ENCODE data around the gene TTBK2. TPM values are rescaled to one million over a fixed set of nuclear protein-coding genes. Genes with fewer than 3 reads are reported as not detected.

The TTBK2 gene
- total RNA-seq, 1 donor from 2014 or later, result 7.9 TPM

GRCh38 chr15:42691770-42692169 is 228.8 kb downstream of the TTBK2 start:
- Histone ChIP-seq H3K27me3 (ENCODE audit: control insufficient read depth, insufficient read depth, low read length) (no peaks in the 10 kb centered on the region), H3K4me3 (ENCODE audit: low read depth, low read length) (no peak overlapping the region), H3K36me3 (ENCODE audit: control insufficient read depth, insufficient read depth, low read length) (no peaks in the 10 kb centered on the region)
- no peak for TF ChIP-seq CTCF (IDR thresholded peaks at IDR 0.05; ENCODE audit: insufficient read depth, low read length, severe bottlenecking)
- FAIRE-seq (no peak), DNase-seq (ENCODE audit: low read depth) (no peak)

DNA sequence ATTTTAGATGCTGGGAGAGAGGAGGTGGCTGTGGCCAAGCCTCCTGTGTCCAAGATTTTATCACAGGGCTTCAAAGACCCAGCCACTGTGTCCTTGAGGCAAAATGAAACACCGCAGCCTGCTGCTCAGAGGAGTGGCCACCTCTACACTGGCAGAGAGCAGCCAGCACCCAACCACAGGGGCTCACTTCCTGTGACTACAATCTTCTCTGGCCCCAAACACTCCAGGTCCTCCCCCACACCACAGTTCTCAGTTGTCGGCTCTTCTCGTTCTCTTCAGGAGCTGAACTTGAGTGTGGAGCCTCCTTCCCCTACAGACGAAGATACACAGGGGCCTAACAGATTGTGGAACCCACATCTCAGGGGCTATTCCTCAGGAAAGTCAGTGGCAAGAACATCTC is 229.3 kb downstream of the TTBK2 start:
- Histone ChIP-seq H3K36me3 (ENCODE audit: control insufficient read depth, insufficient read depth, low read length) (no peaks in the 10 kb centered on the region), H3K4me3 (ENCODE audit: low read depth, low read length) (no peak overlapping the region), H3K27me3 (ENCODE audit: control insufficient read depth, insufficient read depth, low read length) (no peaks in the 10 kb centered on the region)
- FAIRE-seq (no peak), DNase-seq (ENCODE audit: low read depth) (no peak)
- TF ChIP-seq CTCF (IDR thresholded peaks at IDR 0.05; ENCODE audit: insufficient read depth, low read length, severe bottlenecking), result no peak

Other genes starting within 250 kb of the TTBK2 start
- gene CDAN1, start 183.7 kb downstream of the TTBK2 start, total RNA-seq, result 8.7 and 9.0 TPM in 2 replicates
- 15.9 and 18.4 TPM in 2 replicates for gene UBR1, start 185.3 kb upstream of the TTBK2 start, total RNA-seq
- gene TMEM62, start 212.8 kb upstream of the TTBK2 start, total RNA-seq, result 22.5 and 26.1 TPM in 2 replicates